Measurements from ENCODE around the gene MAN2B2.

DNA sequence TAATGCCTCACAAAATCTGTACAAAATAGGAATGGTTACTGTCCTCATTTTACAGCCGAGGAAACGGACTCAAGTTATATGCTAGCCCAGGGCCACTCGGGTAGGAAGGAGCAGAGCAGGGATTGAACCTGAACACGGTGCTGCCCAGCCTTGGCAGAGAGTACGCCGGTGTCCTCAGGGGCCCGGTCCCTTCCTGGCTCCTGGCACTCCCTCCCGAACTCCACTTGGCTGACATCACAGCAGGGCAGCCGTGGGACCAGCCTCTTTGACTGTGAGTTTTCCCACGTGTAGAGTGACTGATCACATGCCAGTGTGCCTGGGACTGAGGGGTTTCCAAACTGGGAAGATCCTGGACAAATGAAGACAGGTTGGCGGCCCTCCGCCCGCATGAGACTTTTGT, 23.7 kb downstream of the MAN2B2 start:
- TF ChIP-seq, protein P1, sequence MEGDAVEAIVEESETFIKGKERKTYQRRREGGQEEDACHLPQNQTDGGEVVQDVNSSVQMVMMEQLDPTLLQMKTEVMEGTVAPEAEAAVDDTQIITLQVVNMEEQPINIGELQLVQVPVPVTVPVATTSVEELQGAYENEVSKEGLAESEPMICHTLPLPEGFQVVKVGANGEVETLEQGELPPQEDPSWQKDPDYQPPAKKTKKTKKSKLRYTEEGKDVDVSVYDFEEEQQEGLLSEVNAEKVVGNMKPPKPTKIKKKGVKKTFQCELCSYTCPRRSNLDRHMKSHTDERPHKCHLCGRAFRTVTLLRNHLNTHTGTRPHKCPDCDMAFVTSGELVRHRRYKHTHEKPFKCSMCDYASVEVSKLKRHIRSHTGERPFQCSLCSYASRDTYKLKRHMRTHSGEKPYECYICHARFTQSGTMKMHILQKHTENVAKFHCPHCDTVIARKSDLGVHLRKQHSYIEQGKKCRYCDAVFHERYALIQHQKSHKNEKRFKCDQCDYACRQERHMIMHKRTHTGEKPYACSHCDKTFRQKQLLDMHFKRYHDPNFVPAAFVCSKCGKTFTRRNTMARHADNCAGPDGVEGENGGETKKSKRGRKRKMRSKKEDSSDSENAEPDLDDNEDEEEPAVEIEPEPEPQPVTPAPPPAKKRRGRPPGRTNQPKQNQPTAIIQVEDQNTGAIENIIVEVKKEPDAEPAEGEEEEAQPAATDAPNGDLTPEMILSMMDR (IDR thresholded peaks at IDR 0.05): no peak
- no peak for TF ChIP-seq POLR2A (IDR thresholded peaks at IDR 0.05)
